ENCODE measurements around the gene LTBP2.

DNA sequence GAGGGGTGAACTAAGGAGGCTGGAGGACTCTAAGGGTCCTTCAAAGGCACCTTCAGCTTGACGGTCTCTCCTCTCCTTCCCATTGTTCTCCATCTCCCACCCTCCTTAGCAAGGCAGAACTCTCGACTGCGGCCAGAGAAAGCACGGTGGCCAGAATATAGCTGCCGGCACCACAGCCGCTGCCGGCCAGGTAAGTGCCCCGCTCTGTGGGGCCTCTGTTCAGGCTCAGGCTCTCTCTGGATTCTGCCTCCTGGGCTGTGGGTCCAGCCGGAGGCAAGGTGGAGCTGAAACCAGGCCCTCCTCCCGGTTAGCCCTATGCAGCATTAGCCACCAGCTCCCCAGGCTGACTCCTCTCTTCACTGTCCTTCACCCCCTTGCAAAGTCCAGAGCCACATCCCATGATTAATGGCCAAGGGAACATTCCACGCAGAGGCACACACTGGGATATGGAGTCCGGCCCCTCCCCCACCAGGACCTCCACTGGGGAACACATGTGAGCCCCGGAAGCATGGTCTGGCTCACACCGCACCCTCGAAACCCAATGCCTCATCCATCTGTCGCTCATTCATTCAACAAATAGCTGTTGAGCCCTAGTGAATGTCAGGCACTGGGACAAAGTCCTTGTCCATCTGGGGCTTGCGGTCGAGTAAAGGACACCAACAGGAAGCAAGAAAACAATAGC, 25.2 kb downstream of the LTBP2 start:
- TF ChIP-seq CTCF (conservative IDR thresholded peaks at IDR 0.05) (no peak), EZH2 (IDR thresholded peaks at IDR 0.05; ENCODE audit: low read depth) (no peak)

All from PC-9 (cell line).